T-cell (primary cell): ENCODE measurements around the gene HRC. TPM values are rescaled to one million over a fixed set of nuclear protein-coding genes. Genes with fewer than 3 reads are reported as not detected.

Source experiments
- ATAC-seq, 4 experiments: fragments of 200-7000 bp in 3 of 4; fragments of 150-1000 bp in 1 of 4; cut with Tn5 transposase; replicated peaks in 1 of 4; 1 replicate in 3 of 4; 2 replicates in 1 of 4; pipeline ENCODE4 v1.10.0; 2021; ENCODE audit warnings: moderate library complexity in 3 of 4, mild to moderate bottlenecking in 2 of 4, moderate number of reproducible peaks in 1 of 4
- CTCF ChIA-PET, 2 donors: fragments of 300-600 bp; sonication (Branson Sonifier 250); formaldehyde crosslinking; loops; one replicate each; lab custom pipeline; 2022; ENCODE audit warnings: antibody characterized with exemption in 2 of 2; lab: Charles Lee
- POLR2A ChIA-PET, 2 donors: fragments of 300-600 bp; sonication (Branson Sonifier 250); formaldehyde crosslinking; loops; one replicate each; lab custom pipeline; 2022; ENCODE audit warnings: antibody characterized with exemption in 2 of 2; lab: Charles Lee
- DNase-seq, 35 experiments: peaks; one replicate each; pipeline versions ENCODE4 v3.0.0 to v3.0.0-alpha.2; 2013 to 2023
- H3K27ac ChIP-seq: one replicate; pipeline ENCODE4 v1.5.1; 2013; ENCODE audit warnings: low read length
- H3K27me3 ChIP-seq, 2 experiments: replicated peaks in 1 of 2; 1 replicate in 1 of 2; 2 replicates in 1 of 2; pipeline versions ENCODE4 v1.6.1 to v1.7.0; 2013; ENCODE audit warnings: low read length in 1 of 2, mixed read lengths in 1 of 2; ENCODE audit not compliant: control insufficient read depth in 2 of 2, insufficient read depth in 2 of 2; ENCODE audit errors: extremely low read depth in 1 of 2
- H3K36me3 ChIP-seq, 2 donors: 1 replicate in 1 of 2; 2 replicates in 1 of 2; pipeline versions ENCODE4 v1.6.1 to v1.7.0; 2013; ENCODE audit warnings: low read length in 1 of 2; ENCODE audit not compliant: control insufficient read depth in 2 of 2, insufficient read depth in 1 of 2; ENCODE audit errors: extremely low read depth in 1 of 2
- H3K4me1 ChIP-seq, 2 experiments: 1 replicate in 1 of 2; 2 replicates in 1 of 2; pipeline versions ENCODE4 v1.6.1 to v1.7.0; 2013; ENCODE audit warnings: low read length in 2 of 2, mixed read lengths in 1 of 2; ENCODE audit not compliant: insufficient read depth in 2 of 2, control insufficient read depth in 1 of 2; ENCODE audit errors: extremely low read depth in 1 of 2
- H3K4me3 ChIP-seq, 2 donors: 1 replicate in 1 of 2; 2 replicates in 1 of 2; pipeline versions ENCODE4 v1.5.1 to v1.7.0; 2013; ENCODE audit warnings: mild to moderate bottlenecking in 2 of 2, low read length in 1 of 2, moderate library complexity in 1 of 2; ENCODE audit not compliant: control insufficient read depth in 1 of 2; ENCODE audit errors: extremely low read depth in 1 of 2
- H3K9me3 ChIP-seq: 2 replicates; pipeline ENCODE4 v1.7.0; 2013
- H3K27ac Mint-ChIP-seq, 2 donors: one replicate each; pipeline ENCODE4 v1.8.0; 2020 to 2021; ENCODE audit warnings: mild to moderate bottlenecking in 2 of 2, mixed read lengths in 2 of 2
- H3K27me3 Mint-ChIP-seq, 2 donors: one replicate each; pipeline ENCODE4 v1.8.0; 2021 to 2022; ENCODE audit warnings: mixed read lengths in 2 of 2
- H3K36me3 Mint-ChIP-seq: one replicate; pipeline ENCODE4 v1.8.0; 2021; ENCODE audit warnings: mixed read lengths
- H3K4me1 Mint-ChIP-seq, 3 donors: one replicate each; pipeline ENCODE4 v1.8.0; 2020 to 2022; ENCODE audit warnings: mixed read lengths in 3 of 3, mild to moderate bottlenecking in 1 of 3
- H3K4me3 Mint-ChIP-seq, 3 donors: one replicate each; pipeline ENCODE4 v1.8.0; 2020 to 2022; ENCODE audit warnings: mild to moderate bottlenecking in 3 of 3, mixed read lengths in 3 of 3, moderate library complexity in 3 of 3
- H3K9me3 Mint-ChIP-seq, 3 donors: one replicate each; pipeline ENCODE4 v1.8.0; 2020 to 2022; ENCODE audit warnings: mixed read lengths in 3 of 3
- WGBS: methylation state at CpG from one replicate; pipeline ENCODE4 v1.1.5; 2013; ENCODE audit warnings: missing lambda C conversion rate; ENCODE audit not compliant: insufficient coverage; 5-methylcytosine and 5-hydroxymethylcytosine counted together
- total RNA-seq, 35 experiments: library from RNA in 6 of 35; stranded (reverse) in 6 of 35; fragments of 120-200 nt in 1 of 35; gene quantifications; one replicate each; pipeline versions ENCODE4 v1.2.1 to v1.2.4 and lab custom pipeline; 2013 to 2026

The HRC gene
- total RNA-seq, 5 donors from 2014 or later (not counting 1 experiment from before 2014, with no cell fraction given): not detected

- DNase-seq (peak in 17 of 35 experiments; percentile 38 to 62 (median 49)), ATAC-seq (peak; percentile 65 to 77 (median 72))
- Histone ChIP-seq H3K27me3 (peaks cover 0 to 37% of the 10 kb centered on the region in 2 experiments), H3K4me3 (peak overlapping the region; percentile 37 to 44), H3K36me3 (no peaks in the 10 kb centered on the region), H3K9me3 (no peaks in the 10 kb centered on the region), H3K27ac (no peak overlapping the region), H3K4me1 (peaks cover 0 to 15% of the 10 kb centered on the region in 2 experiments)
- no peaks in the 10 kb centered on the region for H3K9me3 Mint-ChIP-seq
- peaks cover 12 to 23% (median 22%) of the 10 kb centered on the region in 3 donors for H3K4me1 Mint-ChIP-seq
- 36% methylated on average over 42 of the region's 42 CpGs for WGBS
- CTCF ChIA-PET: no interaction called here
- POLR2A ChIA-PET: interaction anchor here in 1 of 2 donors (0.7 kb wide), 1 partner anchor 446 kb away, joined by 7 read pairs; no protein-coding TSS in a partner anchor
- H3K36me3 Mint-ChIP-seq: peaks cover 2% of the 10 kb centered on the region
- H3K27ac Mint-ChIP-seq: no peak overlapping the region
- H3K4me3 Mint-ChIP-seq: peak overlapping the region; percentile 64 to 74 (median 65)
- H3K27me3 Mint-ChIP-seq: peaks cover 4 to 15% of the 10 kb centered on the region in 2 donors
Measured at GRCh38 chr19:49133621-49134454, 21.4 kb downstream of the HRC start.

DNA sequence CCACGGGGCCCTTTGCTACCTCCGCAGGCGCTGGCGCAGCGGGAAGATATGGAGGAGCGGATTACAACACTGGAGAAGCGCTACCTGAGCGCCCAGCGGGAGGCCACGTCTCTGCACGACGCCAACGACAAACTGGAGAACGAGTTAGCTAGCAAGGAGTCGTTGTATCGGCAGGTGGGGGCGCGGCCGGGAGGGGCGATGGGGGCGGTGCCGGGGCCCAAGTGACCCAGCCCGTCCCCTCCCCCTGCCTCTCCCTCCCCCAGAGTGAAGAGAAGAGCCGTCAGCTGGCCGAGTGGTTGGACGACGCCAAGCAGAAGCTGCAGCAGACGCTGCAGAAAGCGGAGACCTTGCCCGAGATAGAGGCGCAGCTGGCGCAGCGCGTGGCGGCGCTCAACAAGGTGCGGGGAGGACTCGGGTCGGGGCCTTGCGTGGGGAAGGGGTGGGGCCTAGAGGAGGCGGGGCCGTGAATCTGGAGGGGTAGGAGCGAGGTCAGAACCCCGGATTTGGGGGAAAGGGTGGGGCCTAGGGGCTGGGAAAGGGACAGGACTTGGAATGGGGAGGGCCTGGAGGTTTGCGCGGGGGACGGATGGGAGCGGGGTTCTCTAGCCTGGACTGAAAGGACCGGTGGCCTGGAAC lies 22.1 kb downstream of the HRC start:
- no peaks in the 10 kb centered on the region for H3K9me3 Mint-ChIP-seq
- peaks cover 0 to 22% of the 10 kb centered on the region in 2 experiments for H3K4me1 ChIP-seq
- peaks cover 4 to 15% of the 10 kb centered on the region in 2 donors for H3K27me3 Mint-ChIP-seq
- peaks cover 0 to 35% of the 10 kb centered on the region in 2 experiments for H3K27me3 ChIP-seq
- POLR2A ChIA-PET: interaction anchor here in 1 of 2 donors (0.7 kb wide), 1 partner anchor 446 kb away, joined by 7 read pairs; no protein-coding TSS in a partner anchor
- CTCF ChIA-PET: no interaction called here
- H3K4me3 ChIP-seq: peak overlapping the region; percentile 37 to 44
- DNase-seq: peak in 15 of 35 experiments; percentile 34 to 57 (median 50)
- H3K4me1 Mint-ChIP-seq: peaks cover 18 to 30% (median 29%) of the 10 kb centered on the region in 3 donors
- 41% methylated on average over 38 of the region's 49 CpGs for WGBS
- H3K27ac Mint-ChIP-seq: peak overlapping the region in 1 of 2 donors; percentile 16
- ATAC-seq: peak; percentile 31 to 52 (median 38)
- H3K4me3 Mint-ChIP-seq: peak overlapping the region; percentile 64 to 74 (median 65)
- H3K36me3 Mint-ChIP-seq: peaks cover 2% of the 10 kb centered on the region
- H3K9me3 ChIP-seq: no peaks in the 10 kb centered on the region
- no peaks in the 10 kb centered on the region for H3K36me3 ChIP-seq
- H3K27ac ChIP-seq: no peak overlapping the region

GRCh38 chr19:49130325-49130724 lies 24.9 kb downstream of the HRC start:
- Mint-ChIP-seq H3K36me3 (no peaks in the 10 kb centered on the region), H3K4me1 (peaks cover 22 to 33% (median 29%) of the 10 kb centered on the region in 3 donors), H3K27ac (no peak overlapping the region), H3K4me3 (no peak overlapping the region), H3K27me3 (peaks cover 0 to 15% of the 10 kb centered on the region in 2 donors), H3K9me3 (no peaks in the 10 kb centered on the region)
- Histone ChIP-seq H3K4me3 (no peak overlapping the region), H3K9me3 (no peaks in the 10 kb centered on the region), H3K27me3 (peaks cover 0 to 27% of the 10 kb centered on the region in 2 experiments), H3K36me3 (no peaks in the 10 kb centered on the region), H3K27ac (no peak overlapping the region), H3K4me1 (peaks cover 0 to 30% of the 10 kb centered on the region in 2 experiments)
- CTCF ChIA-PET: interaction anchor here in 1 of 2 donors (3.8 kb wide), 1 partner anchor 16 kb away, joined by 21 read pairs; the partner anchor contains the start of gene LIN7B
- ATAC-seq (no peak), DNase-seq (no peak)
- POLR2A ChIA-PET: no interaction called here
- 96% methylated on average over 22 of the region's 24 CpGs for WGBS

GRCh38 chr19:49129238-49129583 lies 26.0 kb downstream of the HRC start:
- H3K27me3 Mint-ChIP-seq: peaks cover 0 to 8% of the 10 kb centered on the region in 2 donors
- ATAC-seq (no peak), DNase-seq (no peak)
- H3K27me3 ChIP-seq: peaks cover 0 to 16% of the 10 kb centered on the region in 2 experiments
- H3K4me1 Mint-ChIP-seq: peaks cover 22 to 28% (median 26%) of the 10 kb centered on the region in 3 donors
- no peak overlapping the region for H3K27ac ChIP-seq
- peak overlapping the region in 1 of 2 donors; percentile 44 for H3K27ac Mint-ChIP-seq
- peak overlapping the region in 2 of 3 donors; percentile 43 to 78 for H3K4me3 Mint-ChIP-seq
- CTCF ChIA-PET: interaction anchor here in 1 of 2 donors (3.8 kb wide), 1 partner anchor 15 kb away, joined by 21 read pairs; the partner anchor contains the start of gene LIN7B
- H3K4me3 ChIP-seq: no peak overlapping the region
- H3K9me3 Mint-ChIP-seq: no peaks in the 10 kb centered on the region
- H3K36me3 Mint-ChIP-seq: no peaks in the 10 kb centered on the region
- H3K36me3 ChIP-seq: no peaks in the 10 kb centered on the region
- POLR2A ChIA-PET: interaction anchor here in 1 of 2 donors (0.5 kb wide), 1 partner anchor 290 kb away, joined by 3 read pairs; no protein-coding TSS in a partner anchor
- 73% methylated on average over 16 of the region's 16 CpGs for whole genome bisulfite sequencing
- no peaks in the 10 kb centered on the region for H3K9me3 ChIP-seq
- peaks cover 0 to 28% of the 10 kb centered on the region in 2 experiments for H3K4me1 ChIP-seq

GRCh38 chr19:49128545-49129237 lies 26.5 kb downstream of the HRC start:
- peak overlapping the region in 1 of 2 donors; percentile 4 for H3K27ac Mint-ChIP-seq
- DNase-seq (no peak), ATAC-seq (no peak)
- POLR2A ChIA-PET: interaction anchor here (0.5 to 0.7 kb wide), 2 partner anchors 20 to 290 kb away, joined by 3 read pairs; no protein-coding TSS in a partner anchor
- peaks cover 0 to 3% of the 10 kb centered on the region in 2 donors for H3K27me3 Mint-ChIP-seq
- H3K9me3 Mint-ChIP-seq: no peaks in the 10 kb centered on the region
- CTCF ChIA-PET: interaction anchor here in 1 of 2 donors (0.6 to 3.8 kb wide), 6 partner anchors 15 to 142 kb away, joined by 3 to 21 read pairs (median 8); partner anchors contain the start of genes GYS1, LIN7B and RUVBL2
- Histone ChIP-seq H3K4me1 (peaks cover 0 to 23% of the 10 kb centered on the region in 2 experiments), H3K27ac (no peak overlapping the region), H3K27me3 (peaks cover 0 to 11% of the 10 kb centered on the region in 2 experiments), H3K4me3 (peak overlapping the region; percentile 34 to 41), H3K36me3 (no peaks in the 10 kb centered on the region), H3K9me3 (no peaks in the 10 kb centered on the region)
- peaks cover 19 to 23% (median 21%) of the 10 kb centered on the region in 3 donors for H3K4me1 Mint-ChIP-seq
- peak overlapping the region; percentile 78 to 85 (median 78) for H3K4me3 Mint-ChIP-seq
- H3K36me3 Mint-ChIP-seq: no peaks in the 10 kb centered on the region
- WGBS: 80% methylated on average over 12 of the region's 15 CpGs
